Central memory CD8-positive, alpha-beta T cell (primary cell): ENCODE data around the gene STYK1.

ENCODE experiments used
- ATAC-seq: fragments of 150-1000 bp; cut with Tn5 transposase; replicated peaks from 2 replicates; pipeline ENCODE4 v1.10.0; 2022; ENCODE audit warnings: mild to moderate bottlenecking, moderate FRiP score, moderate number of reproducible peaks; ENCODE audit not compliant: poor library complexity, severe bottlenecking; ENCODE audit errors: extremely low read depth
- DNase-seq, 2 donors: peaks; one replicate each; pipeline ENCODE4 v3.0.0; 2021; ENCODE audit warnings: low spot score in 2 of 2
- H3K27ac Mint-ChIP-seq: one replicate; pipeline ENCODE4 v1.8.0; 2022; ENCODE audit warnings: low read depth, mild to moderate bottlenecking, moderate library complexity, mixed read lengths
- H3K27me3 Mint-ChIP-seq: one replicate; pipeline ENCODE4 v1.8.0; 2022; ENCODE audit warnings: mixed read lengths
- H3K36me3 Mint-ChIP-seq: one replicate; pipeline ENCODE4 v1.8.0; 2022; ENCODE audit warnings: mild to moderate bottlenecking, moderate library complexity, mixed read lengths; ENCODE audit not compliant: insufficient read depth
- H3K4me1 Mint-ChIP-seq: one replicate; pipeline ENCODE4 v1.8.0; 2022; ENCODE audit warnings: mixed read lengths
- H3K4me3 Mint-ChIP-seq: one replicate; pipeline ENCODE4 v1.8.0; 2022; ENCODE audit warnings: mild to moderate bottlenecking, moderate library complexity, mixed read lengths
- H3K9me3 Mint-ChIP-seq: one replicate; pipeline ENCODE4 v1.8.0; 2022; ENCODE audit warnings: mixed read lengths

The STYK1 gene

GRCh38 chr12:10635306-10635705 is 38.5 kb downstream of the STYK1 start:
- DNase-seq, result no peak

GRCh38 chr12:10634427-10634826 is 39.4 kb downstream of the STYK1 start:
- no peak for DNase-seq
- Mint-ChIP-seq H3K36me3 (peaks cover 6% of the 10 kb centered on the region), H3K9me3 (no peaks in the 10 kb centered on the region), H3K27me3 (no peaks in the 10 kb centered on the region), H3K27ac (no peak overlapping the region), H3K4me1 (no peaks in the 10 kb centered on the region), H3K4me3 (no peak overlapping the region)
- no peak for ATAC-seq

More at GRCh38 chr12:10635306-10635705, 38.5 kb downstream of the STYK1 start:
- Mint-ChIP-seq H3K27ac (no peak overlapping the region), H3K4me3 (no peak overlapping the region), H3K4me1 (no peaks in the 10 kb centered on the region), H3K36me3 (peaks cover 6% of the 10 kb centered on the region), H3K9me3 (no peaks in the 10 kb centered on the region), H3K27me3 (no peaks in the 10 kb centered on the region)
- no peak for ATAC-seq

GRCh38 chr12:10633541-10633940 is 40.3 kb downstream of the STYK1 start:
- no peak overlapping the region for H3K4me3 Mint-ChIP-seq
- H3K4me1 Mint-ChIP-seq, result no peaks in the 10 kb centered on the region
- H3K27ac Mint-ChIP-seq, result no peak overlapping the region
- ATAC-seq, result no peak
- DNase-seq, result no peak
- H3K27me3 Mint-ChIP-seq, result no peaks in the 10 kb centered on the region
- peaks cover 4% of the 10 kb centered on the region for H3K36me3 Mint-ChIP-seq
- H3K9me3 Mint-ChIP-seq, result no peaks in the 10 kb centered on the region

GRCh38 chr12:10632226-10632625 is 41.6 kb downstream of the STYK1 start:
- Mint-ChIP-seq H3K4me1 (no peaks in the 10 kb centered on the region), H3K36me3 (peaks cover 7% of the 10 kb centered on the region), H3K27me3 (no peaks in the 10 kb centered on the region), H3K4me3 (no peak overlapping the region), H3K27ac (no peak overlapping the region), H3K9me3 (no peaks in the 10 kb centered on the region)
- no peak for DNase-seq
- no peak for ATAC-seq

- ATAC-seq, result no peak
- Mint-ChIP-seq H3K4me3 (no peak overlapping the region), H3K27me3 (no peaks in the 10 kb centered on the region), H3K27ac (no peak overlapping the region), H3K9me3 (no peaks in the 10 kb centered on the region), H3K4me1 (no peaks in the 10 kb centered on the region), H3K36me3 (peaks cover 6% of the 10 kb centered on the region)
- no peak for DNase-seq
Measured at GRCh38 chr12:10624605-10625004, 49.2 kb downstream of the STYK1 start.

GRCh38 chr12:10623131-10623530 is 50.7 kb downstream of the STYK1 start:
- H3K4me1 Mint-ChIP-seq, result no peaks in the 10 kb centered on the region
- no peaks in the 10 kb centered on the region for H3K9me3 Mint-ChIP-seq
- no peak overlapping the region for H3K27ac Mint-ChIP-seq
- no peaks in the 10 kb centered on the region for H3K27me3 Mint-ChIP-seq
- DNase-seq (no peak), ATAC-seq (no peak)
- H3K4me3 Mint-ChIP-seq, result no peak overlapping the region
- H3K36me3 Mint-ChIP-seq, result peaks cover 5% of the 10 kb centered on the region

GRCh38 chr12:10621278-10621677 is 52.6 kb downstream of the STYK1 start:
- no peak for ATAC-seq
- H3K27ac Mint-ChIP-seq, result peak overlapping the region; percentile 8
- no peaks in the 10 kb centered on the region for H3K27me3 Mint-ChIP-seq
- no peak overlapping the region for H3K4me3 Mint-ChIP-seq
- no peaks in the 10 kb centered on the region for H3K4me1 Mint-ChIP-seq
- no peak for DNase-seq
- H3K36me3 Mint-ChIP-seq, result peaks cover 2% of the 10 kb centered on the region
- no peaks in the 10 kb centered on the region for H3K9me3 Mint-ChIP-seq

- ATAC-seq, result no peak
- Mint-ChIP-seq H3K27ac (no peak overlapping the region), H3K9me3 (no peaks in the 10 kb centered on the region), H3K4me3 (no peak overlapping the region), H3K4me1 (no peaks in the 10 kb centered on the region), H3K36me3 (peaks cover 2% of the 10 kb centered on the region), H3K27me3 (no peaks in the 10 kb centered on the region)
- no peak for DNase-seq
Measured at GRCh38 chr12:10620078-10620779, 53.6 kb downstream of the STYK1 start.

GRCh38 chr12:10618338-10618987 is 55.4 kb downstream of the STYK1 start:
- Mint-ChIP-seq H3K9me3 (no peaks in the 10 kb centered on the region), H3K4me3 (no peak overlapping the region), H3K4me1 (peaks cover 7% of the 10 kb centered on the region), H3K36me3 (peaks cover 8% of the 10 kb centered on the region), H3K27ac (no peak overlapping the region), H3K27me3 (no peaks in the 10 kb centered on the region)
- DNase-seq (no peak), ATAC-seq (no peak)

- peaks cover 13% of the 10 kb centered on the region for H3K4me1 Mint-ChIP-seq
- no peaks in the 10 kb centered on the region for H3K9me3 Mint-ChIP-seq
- no peaks in the 10 kb centered on the region for H3K27me3 Mint-ChIP-seq
- no peak for DNase-seq
- no peak overlapping the region for H3K27ac Mint-ChIP-seq
- no peak overlapping the region for H3K4me3 Mint-ChIP-seq
- peaks cover 13% of the 10 kb centered on the region for H3K36me3 Mint-ChIP-seq
- ATAC-seq, result no peak
Measured at GRCh38 chr12:10617863-10618262, 56.0 kb downstream of the STYK1 start.

- Mint-ChIP-seq H3K27ac (no peak overlapping the region), H3K4me1 (peaks cover 27% of the 10 kb centered on the region), H3K4me3 (no peak overlapping the region), H3K27me3 (no peaks in the 10 kb centered on the region), H3K9me3 (no peaks in the 10 kb centered on the region), H3K36me3 (peaks cover 15% of the 10 kb centered on the region)
- ATAC-seq (no peak), DNase-seq (no peak)
Measured at GRCh38 chr12:10615532-10615931, 58.3 kb downstream of the STYK1 start.

GRCh38 chr12:10614056-10614370 is 59.8 kb downstream of the STYK1 start:
- H3K4me3 Mint-ChIP-seq, result peak overlapping the region; percentile 98
- DNase-seq, result no peak
- peak overlapping the region; percentile 100 for H3K27ac Mint-ChIP-seq
- H3K9me3 Mint-ChIP-seq, result no peaks in the 10 kb centered on the region
- peaks cover 27% of the 10 kb centered on the region for H3K36me3 Mint-ChIP-seq
- ATAC-seq, result no peak
- H3K27me3 Mint-ChIP-seq, result no peaks in the 10 kb centered on the region
- peaks cover 27% of the 10 kb centered on the region for H3K4me1 Mint-ChIP-seq

GRCh38 chr12:10613349-10614055 is 60.4 kb downstream of the STYK1 start, which contains the start of gene MAGOHB:
Gene MAGOHB, minus strand, starts transcription at chr12:10613609. Its CDS starts 77 bp downstream, at chr12:10613532.
- H3K4me3 Mint-ChIP-seq, result peak within 1 kb of the TSS; percentile 98
- DNase-seq, result peak; percentile 98 to 100
- H3K36me3 Mint-ChIP-seq, result peaks cover 31% of the 10 kb centered on the region
- H3K4me1 Mint-ChIP-seq, result peaks cover 27% of the 10 kb centered on the region
- peak; percentile 96 for ATAC-seq
- H3K9me3 Mint-ChIP-seq, result no peaks in the 10 kb centered on the region
- peak within 1 kb of the TSS; percentile 100 for H3K27ac Mint-ChIP-seq
- H3K27me3 Mint-ChIP-seq, result no peaks in the 10 kb centered on the region
